SK-N-SH (cell line): Measurements from ENCODE around the gene KHNYN. TPM values are rescaled to one million over a fixed set of nuclear protein-coding genes. Genes with fewer than 3 reads are reported as not detected.

Source experiments
- CTCF ChIA-PET: fragments of 300-600, 350-600 bp; formaldehyde crosslinking; extraction: SDS; loops from one replicate; lab custom pipeline; 2021; lab: Yijun Ruan, JAX
- POLR2A ChIA-PET: fragments of 350-600 bp; sonication (Branson Sonifier 250); formaldehyde crosslinking; extraction: SDS; loops from one replicate; lab custom pipeline; 2020; ENCODE audit warnings: antibody characterized with exemption, inconsistent platforms; lab: Yijun Ruan, JAX
- DNase-seq: peaks from one replicate; pipeline ENCODE4 v3.0.0; 2012
- H2AFZ ChIP-seq: fragments of 200-600 bp; sonication (generic); 2 replicates; pipeline ENCODE4 v1.8.1; 2016; ENCODE audit warnings: antibody characterized with exemption, mild to moderate bottlenecking, low read depth
- H3F3A ChIP-seq: fragments of 200-600 bp; sonication (generic); replicated peaks from 2 replicates; pipeline ENCODE3; 2016; ENCODE audit warnings: antibody characterized with exemption, mild to moderate bottlenecking; ENCODE audit not compliant: insufficient read depth
- H3K27ac ChIP-seq, 2 experiments: fragments of 200-500 bp in 1 of 2; fragments of 200-600 bp in 1 of 2; sonication (Bioruptor generic) in 1 of 2; sonication (generic), shearing (Covaris generic) in 1 of 2; 2 replicates each; pipeline versions ENCODE4 v1.5.1 to v1.6.1; 2014 to 2016; ENCODE audit warnings: low read depth in 2 of 2, inconsistent platforms in 1 of 2, low read length in 1 of 2, mild to moderate bottlenecking in 1 of 2, mixed read lengths in 1 of 2
- H3K27me3 ChIP-seq: fragments of 200-600 bp; sonication (generic), shearing (Covaris generic); 2 replicates; pipeline ENCODE4 v1.6.1; 2016; ENCODE audit warnings: mixed run types; ENCODE audit not compliant: insufficient read depth
- H3K36me3 ChIP-seq, 2 experiments: fragments of 200-500 bp in 1 of 2; fragments of 200-600 bp in 1 of 2; sonication (Bioruptor generic) in 1 of 2; sonication (generic) in 1 of 2; replicated peaks in 1 of 2; 2 replicates each; pipeline versions ENCODE3 to v1.5.1; 2014 to 2016; ENCODE audit warnings: low read length in 1 of 2, mild to moderate bottlenecking in 1 of 2; ENCODE audit not compliant: insufficient read depth in 2 of 2, control insufficient read depth in 1 of 2
- H3K4me1 ChIP-seq, 2 experiments: fragments of 200-500 bp in 1 of 2; fragments of 200-600 bp in 1 of 2; sonication (Bioruptor generic) in 1 of 2; sonication (generic), shearing (Covaris generic) in 1 of 2; 2 replicates each; pipeline versions ENCODE4 v1.5.1 to v1.6.1; 2014 to 2016; ENCODE audit warnings: low read depth in 1 of 2, low read length in 1 of 2, mixed run types in 1 of 2; ENCODE audit not compliant: insufficient read depth in 2 of 2, control insufficient read depth in 1 of 2
- H3K4me2 ChIP-seq: fragments of 200-600 bp; sonication (generic), shearing (Covaris generic); 2 replicates; pipeline ENCODE4 v1.6.1; 2017; ENCODE audit warnings: mixed run types
- H3K4me3 ChIP-seq, 2 experiments: fragments of 200-500 bp in 1 of 2; fragments of 200-600 bp in 1 of 2; sonication (Bioruptor generic) in 1 of 2; sonication (generic), shearing (Covaris generic) in 1 of 2; 2 replicates each; pipeline versions ENCODE4 v1.5.1 to v1.8.1; 2014 to 2016; ENCODE audit warnings: low read depth in 2 of 2, inconsistent platforms in 1 of 2, low read length in 1 of 2, mild to moderate bottlenecking in 1 of 2, mixed read lengths in 1 of 2, moderate library complexity in 1 of 2
- H3K79me2 ChIP-seq: fragments of 200-600 bp; sonication (generic); 2 replicates; pipeline ENCODE4 v1.8.1; 2017; ENCODE audit warnings: mild to moderate bottlenecking; ENCODE audit not compliant: insufficient read depth
- H3K9ac ChIP-seq: fragments of 200-600 bp; sonication (generic); 2 replicates; pipeline ENCODE4 v1.6.1; 2017; ENCODE audit warnings: mixed run types
- H3K9me2 ChIP-seq: fragments of 200-600 bp; sonication (generic); 2 replicates; pipeline ENCODE4 v1.6.1; 2017; ENCODE audit warnings: mixed run types
- H3K9me3 ChIP-seq: fragments of 200-600 bp; sonication (generic); 2 replicates; pipeline ENCODE4 v1.6.1; 2017; ENCODE audit warnings: mixed run types, mild to moderate bottlenecking, moderate library complexity
- H4K20me1 ChIP-seq: fragments of 200-600 bp; sonication (generic); 2 replicates; pipeline ENCODE4 v1.6.1; 2017; ENCODE audit warnings: mild to moderate bottlenecking, mixed run types; ENCODE audit not compliant: insufficient read depth
- CHD2 ChIP-seq: fragments of 150-350 bp; IDR thresholded peaks from 2 replicates; pipeline ENCODE4 v1.6.1; 2018; ENCODE audit warnings: low read length; ENCODE audit not compliant: partially characterized antibody
- EP300 ChIP-seq, 2 experiments: IDR thresholded peaks; 2 replicates each; pipeline versions ENCODE4 v1.4.0 to v1.6.1; 2012; ENCODE audit warnings: borderline replicate concordance in 1 of 2, low read depth in 1 of 2, low read length in 1 of 2
- FOSL2 ChIP-seq: IDR thresholded peaks from 2 replicates; pipeline ENCODE4 v1.4.0; 2012; ENCODE audit warnings: low read depth, mild to moderate bottlenecking, moderate library complexity, borderline replicate concordance
- FOXJ3 ChIP-seq: sonication (generic); formaldehyde crosslinking; IDR thresholded peaks from 2 replicates; pipeline ENCODE4 v1.5.1; 2020; ENCODE audit warnings: mild to moderate bottlenecking, missing genetic modification reagents
- FOXM1 ChIP-seq: IDR thresholded peaks from 2 replicates; pipeline ENCODE4 v1.4.0; 2012; ENCODE audit warnings: low read depth, mild to moderate bottlenecking
- GATA2 ChIP-seq: sonication (generic); formaldehyde crosslinking; IDR thresholded peaks from 2 replicates; pipeline ENCODE4 v1.5.0; 2020; ENCODE audit warnings: mild to moderate bottlenecking, missing genetic modification reagents
- JUND ChIP-seq: IDR thresholded peaks from 2 replicates; pipeline ENCODE4 v1.4.0; 2012
- MAX ChIP-seq: IDR thresholded peaks from 2 replicates; pipeline ENCODE4 v1.4.0; 2012; ENCODE audit warnings: low read depth
- MXI1 ChIP-seq: IDR thresholded peaks from 2 replicates; pipeline ENCODE4 v1.6.1; 2012; ENCODE audit warnings: mild to moderate bottlenecking, low read depth, low read length, improper control_type of control experiment
- NFIC ChIP-seq: IDR thresholded peaks from 2 replicates; pipeline ENCODE4 v1.4.0; 2012; ENCODE audit warnings: borderline replicate concordance
- POLR2AphosphoS5 ChIP-seq: IDR thresholded peaks from 2 replicates; pipeline ENCODE4 v1.6.1; 2012; ENCODE audit warnings: low read depth, low read length
- RAD21 ChIP-seq: IDR thresholded peaks from 2 replicates; pipeline ENCODE4 v1.6.1; 2012; ENCODE audit warnings: mild to moderate bottlenecking, low read length
- SIN3A ChIP-seq: IDR thresholded peaks from 2 replicates; pipeline ENCODE4 v1.6.1; 2012; ENCODE audit warnings: low read depth, mild to moderate bottlenecking, low read length, moderate library complexity, borderline replicate concordance
- SMC3 ChIP-seq: IDR thresholded peaks from 2 replicates; pipeline ENCODE4 v1.6.1; 2012; ENCODE audit warnings: low read depth, low read length, improper control_type of control experiment
- TEAD4 ChIP-seq: IDR thresholded peaks from 2 replicates; pipeline ENCODE4 v1.4.0; 2012; ENCODE audit warnings: mild to moderate bottlenecking, borderline replicate concordance; ENCODE audit not compliant: insufficient read depth
- USF1 ChIP-seq: IDR thresholded peaks from 2 replicates; pipeline ENCODE4 v1.4.0; 2012; ENCODE audit warnings: low read depth, borderline replicate concordance
- ZBTB33 ChIP-seq: IDR thresholded peaks from 2 replicates; pipeline ENCODE4 v1.4.0; 2012; ENCODE audit warnings: low read depth, borderline replicate concordance
- WGBS: methylation state at CpG from one replicate; pipeline ENCODE4 v1.1.6; 2017; ENCODE audit warnings: low lambda C conversion rate; 5-methylcytosine and 5-hydroxymethylcytosine counted together
- polyA plus RNA-seq, 3 experiments: library from polyadenylated mRNA; depleted of rRNA; stranded (reverse); fragments of >200 nt; gene quantifications; 2 replicates each; pipeline ENCODE4 v1.2.3, GENCODE V29; 2012
- TF ChIP-seq, protein P1 (sequence below): IDR thresholded peaks from 2 replicates; pipeline ENCODE4; 2012
- TF ChIP-seq, protein P2 (sequence below): fragments of 150-350 bp; IDR thresholded peaks from 2 replicates; pipeline ENCODE4 v1.6.1; 2017; ENCODE audit warnings: antibody characterized with exemption, low read length, low read depth, borderline replicate concordance
- TF ChIP-seq, protein P3 (sequence below): IDR thresholded peaks from 2 replicates; pipeline ENCODE4 v1.6.1; 2012; ENCODE audit warnings: mild to moderate bottlenecking, low read depth, low read length, moderate library complexity

Gene KHNYN
- polyA plus RNA-seq, 1 of the 3 experiments (the other 2 are of a cell fraction): 18.3 TPM

DNA sequence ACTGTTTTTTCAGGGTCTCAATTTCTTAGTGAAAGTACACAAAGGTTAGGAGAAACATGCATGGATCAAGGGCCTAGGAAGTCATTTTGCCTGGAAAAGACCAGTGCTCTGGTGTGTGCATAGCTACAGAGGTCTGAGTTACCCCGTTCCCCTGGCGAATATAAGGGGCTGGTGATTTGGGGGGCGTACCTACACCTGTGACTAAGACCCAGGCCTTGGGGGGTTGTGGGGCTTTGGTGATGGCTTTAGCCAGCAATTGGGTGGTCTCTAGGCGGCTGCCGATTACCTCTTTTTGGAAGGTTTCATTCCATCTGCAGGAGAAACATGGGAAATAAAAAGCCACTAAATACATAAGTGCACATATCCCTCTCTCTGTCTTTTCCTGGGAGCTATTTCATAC, 11.7 kb downstream of the KHNYN start:
- TF ChIP-seq FOXJ3 (CRISPR knock-in tag): no peak
- no peak for TF ChIP-seq MXI1
- TF ChIP-seq, protein P1, sequence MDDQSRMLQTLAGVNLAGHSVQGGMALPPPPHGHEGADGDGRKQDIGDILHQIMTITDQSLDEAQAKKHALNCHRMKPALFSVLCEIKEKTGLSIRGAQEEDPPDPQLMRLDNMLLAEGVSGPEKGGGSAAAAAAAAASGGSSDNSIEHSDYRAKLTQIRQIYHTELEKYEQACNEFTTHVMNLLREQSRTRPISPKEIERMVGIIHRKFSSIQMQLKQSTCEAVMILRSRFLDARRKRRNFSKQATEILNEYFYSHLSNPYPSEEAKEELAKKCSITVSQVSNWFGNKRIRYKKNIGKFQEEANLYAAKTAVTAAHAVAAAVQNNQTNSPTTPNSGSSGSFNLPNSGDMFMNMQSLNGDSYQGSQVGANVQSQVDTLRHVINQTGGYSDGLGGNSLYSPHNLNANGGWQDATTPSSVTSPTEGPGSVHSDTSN: no peak
- TF ChIP-seq, protein P2, sequence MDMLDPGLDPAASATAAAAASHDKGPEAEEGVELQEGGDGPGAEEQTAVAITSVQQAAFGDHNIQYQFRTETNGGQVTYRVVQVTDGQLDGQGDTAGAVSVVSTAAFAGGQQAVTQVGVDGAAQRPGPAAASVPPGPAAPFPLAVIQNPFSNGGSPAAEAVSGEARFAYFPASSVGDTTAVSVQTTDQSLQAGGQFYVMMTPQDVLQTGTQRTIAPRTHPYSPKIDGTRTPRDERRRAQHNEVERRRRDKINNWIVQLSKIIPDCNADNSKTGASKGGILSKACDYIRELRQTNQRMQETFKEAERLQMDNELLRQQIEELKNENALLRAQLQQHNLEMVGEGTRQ: no peak
- TF ChIP-seq EP300 (IDR thresholded peaks at IDR 0.05; ENCODE audit: borderline replicate concordance in 1 of 2, low read depth in 1 of 2, low read length in 1 of 2): no peak
- TF ChIP-seq GATA2 (CRISPR knock-in tag): no peak
- no peak for TF ChIP-seq JUND
- TF ChIP-seq CHD2: no peak
- no peak for TF ChIP-seq MAX
- no peak for TF ChIP-seq FOSL2
- TF ChIP-seq SMC3: no peak
- TF ChIP-seq TEAD4: no peak
- TF ChIP-seq NFIC: no peak
- no peak for TF ChIP-seq POLR2AphosphoS5
- TF ChIP-seq, protein P3, sequence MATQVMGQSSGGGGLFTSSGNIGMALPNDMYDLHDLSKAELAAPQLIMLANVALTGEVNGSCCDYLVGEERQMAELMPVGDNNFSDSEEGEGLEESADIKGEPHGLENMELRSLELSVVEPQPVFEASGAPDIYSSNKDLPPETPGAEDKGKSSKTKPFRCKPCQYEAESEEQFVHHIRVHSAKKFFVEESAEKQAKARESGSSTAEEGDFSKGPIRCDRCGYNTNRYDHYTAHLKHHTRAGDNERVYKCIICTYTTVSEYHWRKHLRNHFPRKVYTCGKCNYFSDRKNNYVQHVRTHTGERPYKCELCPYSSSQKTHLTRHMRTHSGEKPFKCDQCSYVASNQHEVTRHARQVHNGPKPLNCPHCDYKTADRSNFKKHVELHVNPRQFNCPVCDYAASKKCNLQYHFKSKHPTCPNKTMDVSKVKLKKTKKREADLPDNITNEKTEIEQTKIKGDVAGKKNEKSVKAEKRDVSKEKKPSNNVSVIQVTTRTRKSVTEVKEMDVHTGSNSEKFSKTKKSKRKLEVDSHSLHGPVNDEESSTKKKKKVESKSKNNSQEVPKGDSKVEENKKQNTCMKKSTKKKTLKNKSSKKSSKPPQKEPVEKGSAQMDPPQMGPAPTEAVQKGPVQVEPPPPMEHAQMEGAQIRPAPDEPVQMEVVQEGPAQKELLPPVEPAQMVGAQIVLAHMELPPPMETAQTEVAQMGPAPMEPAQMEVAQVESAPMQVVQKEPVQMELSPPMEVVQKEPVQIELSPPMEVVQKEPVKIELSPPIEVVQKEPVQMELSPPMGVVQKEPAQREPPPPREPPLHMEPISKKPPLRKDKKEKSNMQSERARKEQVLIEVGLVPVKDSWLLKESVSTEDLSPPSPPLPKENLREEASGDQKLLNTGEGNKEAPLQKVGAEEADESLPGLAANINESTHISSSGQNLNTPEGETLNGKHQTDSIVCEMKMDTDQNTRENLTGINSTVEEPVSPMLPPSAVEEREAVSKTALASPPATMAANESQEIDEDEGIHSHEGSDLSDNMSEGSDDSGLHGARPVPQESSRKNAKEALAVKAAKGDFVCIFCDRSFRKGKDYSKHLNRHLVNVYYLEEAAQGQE: no peak
- no peak for TF ChIP-seq USF1
- TF ChIP-seq FOXM1: no peak
- TF ChIP-seq SIN3A: no peak
- TF ChIP-seq RAD21: no peak
- no peak for TF ChIP-seq ZBTB33
- TF ChIP-seq, all 33 proteins: peak for 0
- WGBS: 49% methylated on average over 5 of the region's 5 CpGs
- H3K79me2 ChIP-seq: peaks cover 30% of the 10 kb centered on the region
- no peak overlapping the region for H2AFZ ChIP-seq
- H3K9ac ChIP-seq: peak overlapping the region; percentile 97
- DNase-seq: no peak
- H4K20me1 ChIP-seq: peaks cover 1% of the 10 kb centered on the region; the same call in 1 of the 2 replicates
- peak overlapping the region; percentile 61 to 75 for H3K4me3 ChIP-seq
- H3K36me3 ChIP-seq: peaks cover 33 to 49% of the 10 kb centered on the region in 2 experiments
- ChIA-PET CTCF (interaction anchor here (2.2 to 16.4 kb wide), 4 partner anchors 10 to 114 kb away, joined by 11 to 445 read pairs (median 40); partner anchors contain the start of genes ADCY4, CBLN3, KHNYN and RIPK3), POLR2A (interaction anchor here (0.7 to 1.8 kb wide), 4 partner anchors 12 to 199 kb away, joined by 3 to 7 read pairs (median 5); partner anchors contain the start of genes CBLN3, KHNYN and TINF2)
- H3K4me1 ChIP-seq: peaks cover 0 to 17% of the 10 kb centered on the region in 2 experiments; a peak in 2 of 4 replicates
- no peaks in the 10 kb centered on the region for H3K27me3 ChIP-seq
- peak overlapping the region; percentile 97 to 98 for H3K27ac ChIP-seq
- H3K9me2 ChIP-seq: no peaks in the 10 kb centered on the region
- peaks cover 15% of the 10 kb centered on the region for H3F3A ChIP-seq
- no peaks in the 10 kb centered on the region for H3K9me3 ChIP-seq
- H3K4me2 ChIP-seq: peak overlapping the region; percentile 94
